Measurements from ENCODE around the gene SLC24A4. TPM values are rescaled to one million over a fixed set of nuclear protein-coding genes. Genes with fewer than 3 reads are reported as not detected.

SLC24A4 gene
- total RNA-seq, 4 donors from 2014 or later = 0.35 to 0.49 TPM; not detected in 2

DNA sequence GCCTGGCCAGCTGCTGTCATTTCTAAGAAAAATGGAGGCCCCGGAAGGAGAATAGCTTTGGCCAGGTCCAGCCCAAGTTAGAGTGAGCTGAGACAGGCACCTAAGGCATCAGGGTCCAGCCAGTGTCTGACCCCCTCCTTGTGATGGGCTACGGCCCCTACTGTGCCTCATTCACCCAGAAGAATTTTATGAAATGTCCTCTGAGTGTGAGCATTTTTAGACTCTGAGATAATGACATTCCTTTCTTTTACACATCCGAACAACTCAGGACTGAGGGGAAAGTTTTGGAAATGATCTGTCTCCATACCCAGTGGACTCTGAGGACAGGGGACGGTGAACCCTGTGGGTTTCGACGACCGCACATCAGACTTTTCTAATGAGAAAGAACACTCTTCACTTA lies 50.4 kb downstream of the SLC24A4 start:
- TF ChIP-seq, protein P1, sequence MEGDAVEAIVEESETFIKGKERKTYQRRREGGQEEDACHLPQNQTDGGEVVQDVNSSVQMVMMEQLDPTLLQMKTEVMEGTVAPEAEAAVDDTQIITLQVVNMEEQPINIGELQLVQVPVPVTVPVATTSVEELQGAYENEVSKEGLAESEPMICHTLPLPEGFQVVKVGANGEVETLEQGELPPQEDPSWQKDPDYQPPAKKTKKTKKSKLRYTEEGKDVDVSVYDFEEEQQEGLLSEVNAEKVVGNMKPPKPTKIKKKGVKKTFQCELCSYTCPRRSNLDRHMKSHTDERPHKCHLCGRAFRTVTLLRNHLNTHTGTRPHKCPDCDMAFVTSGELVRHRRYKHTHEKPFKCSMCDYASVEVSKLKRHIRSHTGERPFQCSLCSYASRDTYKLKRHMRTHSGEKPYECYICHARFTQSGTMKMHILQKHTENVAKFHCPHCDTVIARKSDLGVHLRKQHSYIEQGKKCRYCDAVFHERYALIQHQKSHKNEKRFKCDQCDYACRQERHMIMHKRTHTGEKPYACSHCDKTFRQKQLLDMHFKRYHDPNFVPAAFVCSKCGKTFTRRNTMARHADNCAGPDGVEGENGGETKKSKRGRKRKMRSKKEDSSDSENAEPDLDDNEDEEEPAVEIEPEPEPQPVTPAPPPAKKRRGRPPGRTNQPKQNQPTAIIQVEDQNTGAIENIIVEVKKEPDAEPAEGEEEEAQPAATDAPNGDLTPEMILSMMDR (IDR thresholded peaks at IDR 0.05) = no peak
- TF ChIP-seq POLR2A (IDR thresholded peaks at IDR 0.05) = no peak
- intact Hi-C loops (cut with DNase I; ENCODE audit: low total_unique reads) = no loop called here
- H3K4me1 ChIP-seq = no peaks in the 10 kb centered on the region
- H3K27me3 ChIP-seq = no peaks in the 10 kb centered on the region
- H3K27ac ChIP-seq = no peak overlapping the region
- H3K4me3 ChIP-seq = no peak overlapping the region
- no peaks in the 10 kb centered on the region for H3K36me3 ChIP-seq
- no peaks in the 10 kb centered on the region for H3K9me3 ChIP-seq
- DNase-seq = no peak

DNA sequence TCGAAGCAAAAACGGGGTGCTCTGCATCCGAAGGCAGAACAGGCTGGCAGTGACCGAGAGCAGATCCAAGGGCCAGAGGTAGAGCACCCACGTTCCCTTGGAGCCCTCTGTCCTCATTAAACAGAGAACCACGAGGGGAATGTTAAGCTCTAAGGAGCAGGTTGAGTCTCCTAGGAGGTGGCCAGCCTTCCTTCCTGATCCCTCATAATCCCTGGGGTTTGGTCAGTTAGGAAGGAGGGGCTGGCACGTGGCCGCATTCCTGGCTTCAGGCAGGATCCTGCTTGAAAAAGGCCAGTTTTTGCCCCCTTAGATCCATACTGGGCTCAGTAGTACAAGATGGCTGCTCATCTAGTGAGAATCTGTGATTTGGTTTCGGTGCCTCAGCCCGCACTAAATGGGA lies 57.2 kb downstream of the SLC24A4 start:
- no peak overlapping the region for H3K4me3 ChIP-seq
- H3K4me1 ChIP-seq = no peaks in the 10 kb centered on the region
- H3K27me3 ChIP-seq = no peaks in the 10 kb centered on the region
- no peaks in the 10 kb centered on the region for H3K9me3 ChIP-seq
- no peak for TF ChIP-seq POLR2A (IDR thresholded peaks at IDR 0.05)
- TF ChIP-seq, protein P1 (IDR thresholded peaks at IDR 0.05) = no peak
- no peaks in the 10 kb centered on the region for H3K36me3 ChIP-seq
- DNase-seq = no peak
- intact Hi-C loops (cut with DNase I; ENCODE audit: low total_unique reads) = no loop called here
- H3K27ac ChIP-seq = no peak overlapping the region

DNA sequence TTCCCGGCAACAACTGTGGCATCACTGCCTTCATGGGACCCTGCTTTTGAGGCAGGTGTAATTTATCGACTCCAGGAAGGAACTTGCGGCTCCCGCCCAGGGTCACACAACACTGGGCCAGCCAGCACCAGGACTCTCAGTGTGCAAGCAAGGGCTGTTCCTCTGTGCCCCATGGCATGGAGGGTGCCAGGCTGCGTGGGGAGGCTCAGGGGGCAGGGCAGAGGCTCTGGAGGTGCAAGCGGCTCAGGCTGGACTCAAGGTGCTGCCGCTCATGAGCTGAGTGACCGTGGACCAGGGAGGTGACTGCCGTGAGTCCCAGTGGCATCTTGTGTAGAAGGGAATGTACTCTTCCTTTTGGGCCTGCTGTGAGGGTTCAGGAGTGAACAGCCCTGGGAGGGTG lies 57.6 kb downstream of the SLC24A4 start:
- Histone ChIP-seq H3K27ac (no peak overlapping the region), H3K36me3 (no peaks in the 10 kb centered on the region), H3K4me3 (no peak overlapping the region), H3K4me1 (no peaks in the 10 kb centered on the region), H3K9me3 (no peaks in the 10 kb centered on the region), H3K27me3 (no peaks in the 10 kb centered on the region)
- no peak for TF ChIP-seq POLR2A (IDR thresholded peaks at IDR 0.05)
- TF ChIP-seq, protein P1 (IDR thresholded peaks at IDR 0.05) = no peak
- DNase-seq = no peak
- intact Hi-C loops (cut with DNase I; ENCODE audit: low total_unique reads) = no loop called here

DNA sequence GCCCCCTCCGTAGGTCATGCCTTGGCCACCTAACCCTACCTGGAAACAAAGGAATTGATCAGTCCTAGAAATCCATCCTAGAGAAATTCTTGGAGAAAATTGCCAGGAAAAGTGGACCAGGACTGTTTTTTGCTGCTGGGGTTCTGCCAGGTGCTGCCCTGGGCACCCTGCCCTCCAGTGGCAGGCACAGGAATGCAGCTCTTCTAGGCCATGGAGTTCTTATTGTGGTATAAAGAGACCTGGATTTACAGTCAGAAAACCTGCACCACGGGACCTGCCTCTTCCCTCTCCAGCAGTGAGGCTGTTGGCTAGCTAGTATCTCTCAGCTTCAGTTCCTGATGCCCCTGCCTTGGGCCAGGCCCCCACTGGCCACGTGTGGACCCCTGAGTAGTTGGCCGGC lies 59.7 kb downstream of the SLC24A4 start:
- no peaks in the 10 kb centered on the region for H3K4me1 ChIP-seq
- H3K27ac ChIP-seq = no peak overlapping the region
- no peak for DNase-seq
- TF ChIP-seq, protein P1 (IDR thresholded peaks at IDR 0.05) = no peak
- TF ChIP-seq POLR2A (IDR thresholded peaks at IDR 0.05) = no peak
- intact Hi-C loops (cut with DNase I; ENCODE audit: low total_unique reads) = no loop called here
- no peak overlapping the region for H3K4me3 ChIP-seq
- no peaks in the 10 kb centered on the region for H3K36me3 ChIP-seq
- H3K9me3 ChIP-seq = no peaks in the 10 kb centered on the region
- no peaks in the 10 kb centered on the region for H3K27me3 ChIP-seq

DNA sequence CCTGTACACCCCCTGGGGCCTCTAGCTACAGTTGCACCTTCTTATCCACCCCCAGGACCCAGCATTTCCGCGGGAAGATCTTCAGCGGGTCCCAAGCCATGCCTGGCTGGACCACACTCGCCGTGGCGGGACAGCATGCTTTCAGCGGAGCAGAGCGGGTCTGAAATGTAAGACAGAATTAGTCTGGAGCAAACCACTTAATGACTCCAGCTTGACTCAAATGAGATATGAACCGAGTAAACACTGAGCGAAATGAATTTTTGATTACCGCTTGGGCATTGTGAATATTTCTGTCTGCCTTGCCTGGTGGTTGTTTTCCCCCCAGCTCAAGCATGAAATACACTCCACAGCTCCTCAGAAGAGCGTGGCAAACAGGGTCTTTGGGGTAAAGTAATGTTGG lies 60.8 kb downstream of the SLC24A4 start:
- no peaks in the 10 kb centered on the region for H3K27me3 ChIP-seq
- intact Hi-C loops (cut with DNase I; ENCODE audit: low total_unique reads) = no loop called here
- no peak for DNase-seq
- H3K4me1 ChIP-seq = no peaks in the 10 kb centered on the region
- H3K9me3 ChIP-seq = no peaks in the 10 kb centered on the region
- H3K27ac ChIP-seq = no peak overlapping the region
- TF ChIP-seq, protein P1 (IDR thresholded peaks at IDR 0.05) = no peak
- no peak for TF ChIP-seq POLR2A (IDR thresholded peaks at IDR 0.05)
- H3K36me3 ChIP-seq = no peaks in the 10 kb centered on the region
- H3K4me3 ChIP-seq = no peak overlapping the region

Measured in uterus (tissue), 4 donors.